ENCODE results near the gene AOPEP.

DNA sequence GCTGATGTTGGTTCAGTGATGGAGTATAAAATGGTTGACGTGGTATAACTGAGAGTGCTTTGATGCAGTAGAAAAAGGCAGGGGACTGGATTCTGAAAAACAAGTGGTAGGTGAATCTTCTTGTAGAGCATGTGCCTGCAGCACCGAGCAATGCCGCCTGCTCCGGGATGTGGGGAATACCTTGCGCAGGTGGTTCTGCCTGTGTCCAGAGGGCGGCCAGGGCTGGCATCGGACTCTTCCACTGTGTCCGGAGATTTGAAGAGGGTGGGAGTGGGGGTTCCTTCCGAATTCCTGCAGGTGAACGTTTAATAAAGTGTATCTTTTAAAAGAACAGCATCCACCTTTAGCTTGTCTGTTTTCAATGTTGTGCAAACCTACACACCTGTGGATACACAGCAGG lies 353.0 kb downstream of the AOPEP start:
- TF ChIP-seq, protein P1, sequence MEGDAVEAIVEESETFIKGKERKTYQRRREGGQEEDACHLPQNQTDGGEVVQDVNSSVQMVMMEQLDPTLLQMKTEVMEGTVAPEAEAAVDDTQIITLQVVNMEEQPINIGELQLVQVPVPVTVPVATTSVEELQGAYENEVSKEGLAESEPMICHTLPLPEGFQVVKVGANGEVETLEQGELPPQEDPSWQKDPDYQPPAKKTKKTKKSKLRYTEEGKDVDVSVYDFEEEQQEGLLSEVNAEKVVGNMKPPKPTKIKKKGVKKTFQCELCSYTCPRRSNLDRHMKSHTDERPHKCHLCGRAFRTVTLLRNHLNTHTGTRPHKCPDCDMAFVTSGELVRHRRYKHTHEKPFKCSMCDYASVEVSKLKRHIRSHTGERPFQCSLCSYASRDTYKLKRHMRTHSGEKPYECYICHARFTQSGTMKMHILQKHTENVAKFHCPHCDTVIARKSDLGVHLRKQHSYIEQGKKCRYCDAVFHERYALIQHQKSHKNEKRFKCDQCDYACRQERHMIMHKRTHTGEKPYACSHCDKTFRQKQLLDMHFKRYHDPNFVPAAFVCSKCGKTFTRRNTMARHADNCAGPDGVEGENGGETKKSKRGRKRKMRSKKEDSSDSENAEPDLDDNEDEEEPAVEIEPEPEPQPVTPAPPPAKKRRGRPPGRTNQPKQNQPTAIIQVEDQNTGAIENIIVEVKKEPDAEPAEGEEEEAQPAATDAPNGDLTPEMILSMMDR (conservative IDR thresholded peaks at IDR 0.05 in 1 of 2, IDR thresholded peaks at IDR 0.05 in 1 of 2; ENCODE audit: low read depth in 1 of 2, low read length in 2 of 2) = no peak
- TF ChIP-seq EZH2 (IDR thresholded peaks at IDR 0.05; ENCODE audit: low read length, missing control alignments) = no peak
